Stimulated activated CD4-positive, alpha-beta T cell treated with anti-CD3 and anti-CD28 coated beads, TNF-alpha, amount 100 ng/mL, for 4 hours (primary cell): ENCODE results near the gene ARPIN.
"Not testable (repeated sequence)": the region's sequence is repeated elsewhere in the genome, so short reads cannot be mapped to it uniquely, and the experiment has no call there.

Experiments used
- DNase-seq, 3 experiments: peaks; one replicate each; pipeline ENCODE4 v3.0.0-alpha.2; 2020; ENCODE audit warnings: low read depth in 3 of 3

The ARPIN gene

DNA sequence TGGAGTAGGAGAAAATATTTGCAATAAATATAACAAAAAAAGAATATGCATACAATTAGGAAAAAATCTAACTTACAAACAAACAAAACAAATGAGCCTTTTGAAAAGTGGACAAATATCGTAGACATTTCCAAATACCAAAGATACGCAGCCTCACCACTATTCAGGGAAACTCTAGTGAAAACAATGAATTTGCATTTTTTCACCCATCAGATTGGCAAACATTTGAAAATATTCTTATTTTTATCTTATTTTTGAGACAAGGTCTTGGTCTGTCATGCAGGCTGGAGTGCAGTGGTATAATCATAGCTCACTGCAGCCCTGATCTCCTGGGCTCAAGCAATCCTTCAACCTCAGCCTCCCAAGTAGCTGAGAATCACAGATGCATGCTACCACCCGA, 34.4 kb downstream of the ARPIN start:
- DNase-seq, result no peak

- no peak for DNase-seq
Measured at GRCh38 chr15:89877083-89877425, 35.7 kb downstream of the ARPIN start.

- no peak for DNase-seq
Measured at GRCh38 chr15:89876396-89877082, 36.2 kb downstream of the ARPIN start.

DNA sequence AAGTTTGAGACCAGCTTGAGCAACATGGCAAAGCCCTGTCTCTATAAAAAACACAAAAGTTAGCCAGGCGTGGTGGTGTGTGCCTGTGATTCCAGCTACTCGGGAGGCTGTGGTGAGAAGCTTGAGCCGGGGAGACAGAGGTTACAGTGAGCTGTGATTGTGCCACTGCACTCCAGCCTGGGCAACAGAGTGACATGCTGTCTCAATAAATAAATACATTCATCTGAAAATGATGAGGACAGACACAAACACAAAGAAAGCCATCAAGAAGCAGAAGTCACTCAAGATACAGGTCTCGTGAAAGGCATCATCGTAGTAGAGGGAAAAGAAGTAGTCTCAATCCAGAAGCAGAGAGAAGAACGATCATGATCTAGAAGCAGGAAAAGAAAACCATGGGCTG, 37.0 kb downstream of the ARPIN start:
- DNase-seq, result no peak

- DNase-seq, result peak; percentile 63 to 68 (median 64)
Measured at GRCh38 chr15:89874926-89875564, 37.7 kb downstream of the ARPIN start.

DNA sequence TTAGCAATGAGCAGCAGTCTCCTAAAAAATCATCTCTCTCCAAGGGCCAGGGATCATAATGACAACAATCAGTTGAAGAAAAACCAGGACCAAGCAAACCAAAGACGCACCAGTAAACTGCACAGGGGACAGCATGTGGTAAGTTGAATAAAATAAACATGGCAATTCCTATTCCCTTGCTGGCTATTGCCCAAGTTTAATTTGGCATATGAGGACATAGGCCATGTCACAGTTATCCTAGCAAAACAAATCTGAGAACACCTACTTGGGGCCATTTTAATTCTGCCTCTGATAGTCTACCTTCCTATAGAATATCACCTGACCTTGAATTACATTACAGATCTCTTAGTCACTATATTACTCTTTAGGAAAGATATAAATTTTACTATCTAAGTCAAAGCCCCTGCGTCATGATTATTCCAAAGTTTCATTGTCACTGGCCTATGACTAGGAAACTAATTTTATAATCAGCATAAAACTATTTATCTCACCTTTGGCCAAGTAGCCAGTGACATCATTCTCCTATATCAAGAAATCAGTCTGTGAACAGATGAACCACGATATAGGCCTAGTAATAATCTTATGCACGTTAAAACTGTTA, 42.0 kb downstream of the ARPIN start:
- no peak for DNase-seq

DNA sequence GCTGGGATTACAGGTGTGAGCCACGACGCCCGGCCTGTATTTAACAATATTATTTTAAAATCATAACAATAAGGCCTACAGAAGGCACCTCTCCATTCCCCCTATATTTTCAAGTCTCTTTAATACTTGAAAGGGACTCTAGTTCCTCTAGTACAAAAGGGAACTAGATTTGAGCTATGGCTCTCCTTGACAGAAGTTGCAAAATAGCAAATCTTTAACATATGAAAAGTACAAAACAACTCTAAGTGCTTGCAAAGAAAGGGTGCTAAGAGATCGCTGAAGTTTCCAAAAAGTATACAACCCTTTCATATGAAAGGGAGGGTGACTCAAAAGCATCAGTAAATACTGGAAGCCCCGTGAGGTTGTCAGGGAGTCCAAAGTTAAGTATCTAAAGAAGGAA, 42.7 kb downstream of the ARPIN start:
- no peak for DNase-seq

GRCh38 chr15:89869490-89869889, 43.3 kb downstream of the ARPIN start:
- not testable (repeated sequence) for DNase-seq

DNA sequence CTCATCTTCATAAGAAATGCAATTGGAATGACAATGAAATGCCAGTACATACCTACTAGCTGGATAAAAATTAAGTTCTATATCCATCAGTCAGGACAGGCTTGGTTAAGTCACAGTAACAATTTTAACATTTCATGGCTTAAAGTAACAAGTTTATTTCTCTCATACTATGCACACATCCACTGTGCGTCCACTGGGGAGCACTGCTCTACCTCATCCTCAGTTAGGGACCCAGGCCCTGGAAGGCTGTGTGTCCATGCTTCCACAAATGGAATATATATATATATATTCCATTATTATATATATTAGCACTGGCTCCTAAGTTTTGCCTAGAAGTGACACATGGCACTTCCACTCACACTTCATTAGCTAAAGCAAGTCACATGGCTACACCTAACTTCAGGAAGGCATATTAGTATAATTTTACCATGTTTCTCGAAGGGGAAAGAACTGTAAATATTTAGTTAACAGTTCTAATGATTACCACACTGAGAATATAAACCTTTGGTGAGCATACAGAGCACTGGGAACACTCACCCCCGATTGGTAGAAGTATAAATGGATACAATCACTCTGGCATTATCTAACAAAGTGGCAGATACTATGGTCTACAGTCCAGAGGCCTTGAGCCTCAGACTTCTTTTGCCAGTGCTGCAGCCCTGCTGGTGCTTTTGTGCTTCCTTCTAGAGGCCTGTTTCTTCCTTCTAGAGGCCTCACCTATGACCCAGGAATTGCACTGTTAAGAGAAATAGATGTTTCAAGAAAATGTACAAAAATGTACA, 47.6 kb downstream of the ARPIN start:
- DNase-seq, result no peak

DNA sequence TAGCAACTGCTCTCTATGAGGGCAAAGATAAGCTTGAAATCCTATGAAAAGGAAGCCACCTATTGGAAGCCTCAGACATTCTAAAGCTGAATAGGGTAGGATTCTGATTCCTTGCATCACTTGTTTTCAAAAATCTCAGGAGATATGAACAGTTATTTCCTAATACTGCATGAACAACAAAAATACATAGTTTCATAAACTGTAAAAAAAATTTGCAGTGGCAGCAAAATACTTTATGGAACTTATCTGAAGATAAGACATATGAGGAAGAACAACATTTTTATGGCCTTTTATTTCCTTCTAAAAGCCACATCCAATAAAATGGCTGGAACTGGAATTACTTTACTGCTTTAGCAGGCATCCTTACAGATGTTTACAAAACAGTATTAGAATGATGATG, 48.8 kb downstream of the ARPIN start:
- DNase-seq, result no peak

GRCh38 chr15:89860891-89861290, 51.9 kb downstream of the ARPIN start:
- DNase-seq, result no peak

GRCh38 chr15:89860431-89860830, 52.3 kb downstream of the ARPIN start:
- DNase-seq, result no peak

GRCh38 chr15:89858661-89859458, 53.9 kb downstream of the ARPIN start:
- DNase-seq, result no peak

GRCh38 chr15:89857673-89858072, 55.1 kb downstream of the ARPIN start:
- no peak for DNase-seq

DNA sequence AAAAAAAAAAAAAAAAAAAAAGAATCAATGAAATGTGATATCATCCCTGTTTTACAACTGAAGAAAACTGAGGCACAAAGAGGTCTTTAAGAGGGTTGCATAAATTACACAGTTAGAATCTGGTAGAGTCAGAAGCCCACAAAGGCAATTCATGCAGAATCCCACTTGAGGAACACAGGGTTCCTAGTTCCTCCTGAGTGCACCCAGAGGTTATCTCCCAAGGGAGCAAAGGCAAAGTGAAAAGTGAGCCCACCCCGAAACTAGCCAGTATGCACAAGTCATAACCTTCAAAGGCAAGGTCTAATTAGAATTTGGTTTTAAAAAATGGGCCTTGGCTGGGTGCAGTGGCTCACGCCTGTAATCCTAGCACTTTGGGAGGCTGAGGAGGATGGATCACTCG, 56.8 kb downstream of the ARPIN start:
- DNase-seq, result no peak

GRCh38 chr15:89854863-89855262, 57.9 kb downstream of the ARPIN start:
- not testable (repeated sequence) for DNase-seq

DNA sequence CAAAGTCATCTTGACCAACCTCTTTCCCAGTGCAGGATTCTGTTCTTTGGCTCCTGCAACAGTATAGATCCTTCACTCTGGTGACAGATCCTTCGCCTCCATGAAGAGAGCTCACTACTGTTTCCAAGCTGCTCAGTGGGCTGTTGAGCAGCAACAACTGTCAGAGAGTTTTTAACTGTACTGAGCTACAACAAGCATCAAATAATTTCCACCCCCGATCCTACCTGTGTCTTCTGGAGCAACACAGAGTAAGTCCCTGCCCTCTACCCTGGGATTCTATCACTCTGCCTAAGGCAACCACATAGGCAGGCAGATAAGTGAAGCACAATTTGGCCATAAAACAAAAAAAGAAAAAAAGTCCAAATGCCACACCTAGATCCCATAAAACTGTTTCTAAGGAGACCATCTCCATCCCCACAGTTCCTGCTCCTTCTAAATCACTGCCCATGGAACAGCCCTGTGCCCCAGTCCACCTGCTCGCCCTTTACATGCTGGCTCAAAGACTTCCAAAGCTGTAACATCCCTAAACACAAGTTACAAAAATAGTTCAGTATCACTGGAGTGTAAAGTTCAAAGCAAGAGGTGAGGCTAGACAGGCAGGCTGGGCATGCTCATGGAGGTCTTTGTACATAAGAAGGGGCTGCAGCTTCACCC, 60.3 kb downstream of the ARPIN start:
- no peak for DNase-seq

GRCh38 chr15:89851673-89852341, 60.9 kb downstream of the ARPIN start:
- no peak for DNase-seq

DNA sequence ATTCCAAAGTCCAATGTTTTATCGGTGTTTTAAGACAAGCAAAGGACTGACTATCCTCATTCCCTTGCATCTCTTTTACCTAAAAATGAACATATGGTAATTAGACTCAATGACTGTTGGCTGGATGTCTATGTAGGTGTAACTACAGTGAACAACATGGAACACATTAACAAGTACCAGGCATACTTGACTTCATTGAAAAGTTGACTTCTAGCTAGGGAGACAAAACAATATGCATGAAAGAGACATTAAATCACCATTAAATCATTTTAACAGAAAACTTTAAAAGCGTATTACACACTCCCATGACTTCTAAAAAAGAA, 63.8 kb downstream of the ARPIN start:
- no peak for DNase-seq

- no peak for DNase-seq
Measured at GRCh38 chr15:89847101-89847500, 65.7 kb downstream of the ARPIN start.
